Suprapubic skin (tissue), 4 donors: ENCODE data around the gene OFD1. TPM values are rescaled to one million over a fixed set of nuclear protein-coding genes. Genes with fewer than 3 reads are reported as not detected.

Experiments used
- DNase-seq, 2 donors: peaks; one replicate each; pipeline ENCODE4 v3.0.0-alpha.2; 2019; ENCODE audit warnings: low spot score in 2 of 2
- H3K27ac ChIP-seq: fragments of 200-600 bp; sonication (generic); one replicate; pipeline ENCODE4 v1.5.1; 2019
- H3K27me3 ChIP-seq: fragments of 200-600 bp; sonication (generic); one replicate; pipeline ENCODE4 v1.5.1; 2019
- H3K36me3 ChIP-seq: fragments of 200-600 bp; sonication (generic); one replicate; pipeline ENCODE4 v1.5.1; 2019
- H3K4me1 ChIP-seq: fragments of 200-600 bp; sonication (generic); one replicate; pipeline ENCODE4 v1.5.1; 2019
- H3K4me3 ChIP-seq: fragments of 200-600 bp; sonication (generic); one replicate; pipeline ENCODE4 v1.5.1; 2019; ENCODE audit warnings: mild to moderate bottlenecking
- H3K9me3 ChIP-seq: fragments of 200-600 bp; sonication (generic); one replicate; pipeline ENCODE4 v1.5.1; 2019
- CTCF ChIP-seq, 2 donors: fragments of 200-600 bp in 1 of 2; fragments of 450-650 bp in 1 of 2; sonication (generic) in 1 of 2; IDR thresholded peaks; one replicate each; pipeline ENCODE4 v1.5.1; 2016 to 2019; ENCODE audit warnings: antibody characterized with exemption in 2 of 2, mild to moderate bottlenecking in 1 of 2, moderate library complexity in 1 of 2
- EP300 ChIP-seq: sonication (generic); formaldehyde crosslinking; IDR thresholded peaks from one replicate; pipeline ENCODE4 v1.6.1; 2017; ENCODE audit warnings: antibody characterized with exemption
- POLR2A ChIP-seq, 2 donors: fragments of 450-650 bp; IDR thresholded peaks; one replicate each; pipeline ENCODE4 v1.6.1; 2017; ENCODE audit warnings: antibody characterized with exemption in 2 of 2, mild to moderate bottlenecking in 2 of 2, moderate library complexity in 2 of 2
- POLR2AphosphoS5 ChIP-seq, 3 donors: sonication (generic); formaldehyde crosslinking; IDR thresholded peaks; one replicate each; pipeline ENCODE4 v1.6.1; 2017; ENCODE audit warnings: antibody characterized with exemption in 3 of 3
- WGBS: methylation state at CpG from one replicate; pipeline ENCODE4 v1.1.5; 2018; 5-methylcytosine and 5-hydroxymethylcytosine counted together
- total RNA-seq, 4 donors: library from RNA; depleted of rRNA; stranded (reverse); fragments of >200 nt; gene quantifications; one replicate each; pipeline ENCODE4 v1.1.0, GENCODE V29; 2016

OFD1 gene
- total RNA-seq, 4 donors from 2014 or later, result 19.1 to 68.4 (median 32.5) TPM

- no peaks in the 10 kb centered on the region for H3K9me3 ChIP-seq
- H3K27ac ChIP-seq, result peak overlapping the region; percentile 92
- H3K4me1 ChIP-seq, result peaks cover 20% of the 10 kb centered on the region
- no peaks in the 10 kb centered on the region for H3K27me3 ChIP-seq
- WGBS, result 49% methylated on average over 4 of the region's 4 CpGs
- H3K4me3 ChIP-seq, result peak overlapping the region; percentile 70
- TF ChIP-seq EP300 (no peak), POLR2A (IDR thresholded peaks at IDR 0.05) (no peak), CTCF (IDR thresholded peaks at IDR 0.05) (no peak), POLR2AphosphoS5 (IDR thresholded peaks at IDR 0.05) (no peak)
- no peak for DNase-seq
- no peaks in the 10 kb centered on the region for H3K36me3 ChIP-seq
Observed at GRCh38 chrX:13733506-13733905, 1.0 kb upstream of the OFD1 start.

- WGBS, result 81% methylated on average over 6 of the region's 6 CpGs
- no peaks in the 10 kb centered on the region for H3K9me3 ChIP-seq
- no peaks in the 10 kb centered on the region for H3K36me3 ChIP-seq
- H3K4me3 ChIP-seq, result no peak overlapping the region
- TF ChIP-seq POLR2A (IDR thresholded peaks at IDR 0.05), result no peak
- no peak for TF ChIP-seq EP300
- TF ChIP-seq CTCF (IDR thresholded peaks at IDR 0.05), result no peak
- TF ChIP-seq POLR2AphosphoS5 (IDR thresholded peaks at IDR 0.05), result no peak
- H3K27ac ChIP-seq, result no peak overlapping the region
- DNase-seq, result no peak
- H3K4me1 ChIP-seq, result no peaks in the 10 kb centered on the region
- no peaks in the 10 kb centered on the region for H3K27me3 ChIP-seq
Observed at GRCh38 chrX:13741695-13742094, 7.1 kb downstream of the OFD1 start.

- no peak overlapping the region for H3K4me3 ChIP-seq
- no peak for TF ChIP-seq EP300
- no peak for TF ChIP-seq POLR2A (IDR thresholded peaks at IDR 0.05)
- no peak for TF ChIP-seq CTCF (IDR thresholded peaks at IDR 0.05)
- no peak for TF ChIP-seq POLR2AphosphoS5 (IDR thresholded peaks at IDR 0.05)
- DNase-seq, result no peak
- no peaks in the 10 kb centered on the region for H3K4me1 ChIP-seq
- no peak overlapping the region for H3K27ac ChIP-seq
- H3K9me3 ChIP-seq, result no peaks in the 10 kb centered on the region
- H3K27me3 ChIP-seq, result no peaks in the 10 kb centered on the region
- H3K36me3 ChIP-seq, result no peaks in the 10 kb centered on the region
- 91% methylated on average over 13 of the region's 13 CpGs for WGBS
Observed at GRCh38 chrX:13742397-13743176, 8.0 kb downstream of the OFD1 start.

GRCh38 chrX:13747836-13748235 lies 13.3 kb downstream of the OFD1 start:
- H3K27me3 ChIP-seq, result no peaks in the 10 kb centered on the region
- WGBS, result 79% methylated on average over 2 of the region's 2 CpGs
- TF ChIP-seq CTCF (IDR thresholded peaks at IDR 0.05) (peak in 1 of 2 donors; percentile 20), EP300 (no peak)
- H3K9me3 ChIP-seq, result no peaks in the 10 kb centered on the region
- H3K36me3 ChIP-seq, result no peaks in the 10 kb centered on the region
- no peak for DNase-seq
- no peak overlapping the region for H3K4me3 ChIP-seq
- no peak overlapping the region for H3K27ac ChIP-seq
- H3K4me1 ChIP-seq, result no peaks in the 10 kb centered on the region

GRCh38 chrX:13748486-13748885 lies 13.9 kb downstream of the OFD1 start:
- TF ChIP-seq CTCF (IDR thresholded peaks at IDR 0.05) (no peak), POLR2A (IDR thresholded peaks at IDR 0.05) (no peak), POLR2AphosphoS5 (IDR thresholded peaks at IDR 0.05) (no peak), EP300 (no peak)
- Histone ChIP-seq H3K36me3 (no peaks in the 10 kb centered on the region), H3K27me3 (no peaks in the 10 kb centered on the region), H3K27ac (no peak overlapping the region), H3K4me3 (no peak overlapping the region), H3K4me1 (no peaks in the 10 kb centered on the region), H3K9me3 (no peaks in the 10 kb centered on the region)
- WGBS, result 89% methylated on average over 3 of the region's 3 CpGs
- DNase-seq, result no peak
